K562 (cell line): ENCODE measurements around the gene SNRNP70. TPM values are rescaled to one million over a fixed set of nuclear protein-coding genes. Genes with fewer than 3 reads are reported as not detected.

Source experiments
- BCOR ChIP-seq: fragments of 450-650 bp; IDR thresholded peaks from 2 replicates; pipeline ENCODE4 v1.6.1; 2016
- CBX3 ChIP-seq, 2 experiments: IDR thresholded peaks; 1 replicate in 1 of 2; 2 replicates in 1 of 2; pipeline ENCODE4 v1.6.1; 2012; ENCODE audit warnings: inconsistent platforms in 2 of 2, low read length in 2 of 2, borderline replicate concordance in 1 of 2, control low read depth in 1 of 2
- CREB1 ChIP-seq, 2 experiments: sonication (generic) in 1 of 2; formaldehyde crosslinking in 1 of 2; IDR thresholded peaks; 2 replicates each; pipeline versions ENCODE4 v1.6.1 to v1.8.0; 2012 to 2022; ENCODE audit warnings: inconsistent platforms in 1 of 2, mild to moderate bottlenecking in 1 of 2, missing genetic modification reagents in 1 of 2, moderate library complexity in 1 of 2
- DDX20 ChIP-seq: fragments of 450-650 bp; IDR thresholded peaks from 2 replicates; pipeline ENCODE4 v1.6.1; 2016; ENCODE audit warnings: missing genetic modification characterization, low read depth, mild to moderate bottlenecking, missing compliant biosample characterization, moderate library complexity
- ETV5 ChIP-seq: sonication (generic); formaldehyde crosslinking; IDR thresholded peaks from 2 replicates; pipeline ENCODE4 v1.4.0; 2020; ENCODE audit warnings: low read depth, mild to moderate bottlenecking, missing genetic modification reagents
- HLTF ChIP-seq: fragments of 450-650 bp; IDR thresholded peaks from 2 replicates; pipeline ENCODE4 v1.6.1; 2016
- KLF16 ChIP-seq: IDR thresholded peaks from 2 replicates; pipeline ENCODE4 v1.6.1; 2016; ENCODE audit warnings: antibody characterized with exemption
- MAFF ChIP-seq: IDR thresholded peaks from 2 replicates; pipeline ENCODE4 v1.6.1; 2012; ENCODE audit warnings: low read length, improper control_type of control experiment
- MAFK ChIP-seq: IDR thresholded peaks from 2 replicates; pipeline ENCODE4 v1.6.1; 2011; ENCODE audit warnings: low read length, improper control_type of control experiment
- MAZ ChIP-seq, 2 experiments: fragments of 450-650 bp in 1 of 2; sonication (generic) in 1 of 2; formaldehyde crosslinking; IDR thresholded peaks in 1 of 2; conservative IDR thresholded peaks in 1 of 2; 2 replicates each; pipeline versions ENCODE4 v1.4.0 to v1.5.0; 2020; ENCODE audit warnings: mild to moderate bottlenecking in 1 of 2, missing genetic modification reagents in 1 of 2
- MEF2D ChIP-seq: conservative IDR thresholded peaks from 2 replicates; pipeline ENCODE4 v1.6.1; 2016; ENCODE audit warnings: low read depth, missing genetic modification characterization, missing compliant biosample characterization
- NCOA1 ChIP-seq: fragments of 450-650 bp; IDR thresholded peaks from 2 replicates; pipeline ENCODE4 v1.6.1; 2016; ENCODE audit warnings: low read depth
- NFE2 ChIP-seq: IDR thresholded peaks from 2 replicates; pipeline ENCODE4 v1.6.1; 2014; ENCODE audit warnings: antibody characterized with exemption, low read depth
- PHF20 ChIP-seq: fragments of 450-650 bp; IDR thresholded peaks from 2 replicates; pipeline ENCODE4 v1.6.1; 2018; ENCODE audit not compliant: partially characterized antibody
- PYGO2 ChIP-seq: fragments of 450-650 bp; IDR thresholded peaks from 2 replicates; pipeline ENCODE4 v1.6.1; 2016; ENCODE audit warnings: mild to moderate bottlenecking, missing genetic modification characterization, moderate library complexity, missing compliant biosample characterization
- SPI1 ChIP-seq: IDR thresholded peaks from 2 replicates; pipeline ENCODE4 v1.6.1; 2011; ENCODE audit warnings: low read depth, low read length, control low read depth, borderline replicate concordance
- TCF3 ChIP-seq: sonication (generic); formaldehyde crosslinking; IDR thresholded peaks from 2 replicates; pipeline ENCODE4 v1.4.0; 2020; ENCODE audit warnings: mild to moderate bottlenecking, missing genetic modification reagents
- TFAM ChIP-seq: fragments of 250-450 bp; sonication (Bioruptor Pico); conservative IDR thresholded peaks from 2 replicates; pipeline ENCODE4 v1.5.0; 2021; ENCODE audit warnings: mild to moderate bottlenecking, moderate library complexity
- ZNF445 ChIP-seq: fragments of 250-450 bp; sonication (Bioruptor Pico); IDR thresholded peaks from 2 replicates; pipeline ENCODE4 v1.4.0; 2020; ENCODE audit warnings: low read depth, mild to moderate bottlenecking, moderate library complexity
- ZNF79 ChIP-seq: fragments of 250-450 bp; sonication (Bioruptor Pico); IDR thresholded peaks from 2 replicates; pipeline ENCODE4 v1.4.0; 2020; ENCODE audit warnings: low read depth, mild to moderate bottlenecking, moderate library complexity
- ZNF830 ChIP-seq: fragments of 250-450 bp; sonication (Bioruptor Pico); IDR thresholded peaks from 2 replicates; pipeline ENCODE4 v1.5.0; 2021; ENCODE audit warnings: mild to moderate bottlenecking
- polyA plus RNA-seq, 8 experiments: library from polyadenylated mRNA; depleted of rRNA in 4 of 8; stranded (reverse) in 5 of 8; unstranded in 3 of 8; fragments of >200 nt; fragmentation: Nextera tagmentation in 2 of 8; fragmentation: Illumina TruSeq in 1 of 8; extraction: Ambion mirVana in 2 of 8; extraction: Trizol in 1 of 8; gene quantifications; 2 replicates each; pipeline versions ENCODE4 v1.2.1 to v1.2.3, GENCODE V29; 2011 to 2014; ENCODE audit warnings: inconsistent platforms in 1 of 8, missing spikeins in 1 of 8
- total RNA-seq, 7 experiments: library from RNA; depleted of rRNA in 6 of 7; stranded (reverse); fragments of >200 nt in 6 of 7; fragmentation: Illumina TruSeq in 2 of 7; extraction: Trizol in 2 of 7; gene quantifications; 2 replicates each; pipeline versions ENCODE4 v1.2.1 to v1.2.3, GENCODE V29; 2011 to 2021; ENCODE audit warnings: low replicate concordance in 1 of 7
- TF ChIP-seq, protein P1 (sequence below): sonication (generic); formaldehyde crosslinking; IDR thresholded peaks from 2 replicates; pipeline ENCODE4 v1.8.1; 2022; ENCODE audit warnings: missing genetic modification reagents
- TF ChIP-seq, protein P2 (sequence below), 2 experiments: IDR thresholded peaks; 2 replicates each; pipeline ENCODE4 v1.6.1; 2012; ENCODE audit warnings: improper control_type of control experiment in 2 of 2, low read depth in 2 of 2, low read length in 2 of 2, borderline replicate concordance in 1 of 2
- TF ChIP-seq, protein P3 (sequence below), 3 experiments: fragments of 200-800 bp in 1 of 3; sonication (Bioruptor generic) in 1 of 3; sonication (generic) in 1 of 3; formaldehyde crosslinking in 1 of 3; IDR thresholded peaks; 2 replicates each; pipeline versions ENCODE4 v1.6.1 to v1.8.0; 2016 to 2022; ENCODE audit warnings: mild to moderate bottlenecking in 2 of 3, missing compliant biosample characterization in 2 of 3, missing genetic modification characterization in 2 of 3, missing genetic modification reagents in 1 of 3

Gene SNRNP70
- total and polyA plus RNA-seq, 9 of the 15 experiments (the other 6 are each of a cell fraction or from before 2014, with no cell fraction given), result 2.8 to 496 (median 136) TPM

DNA sequence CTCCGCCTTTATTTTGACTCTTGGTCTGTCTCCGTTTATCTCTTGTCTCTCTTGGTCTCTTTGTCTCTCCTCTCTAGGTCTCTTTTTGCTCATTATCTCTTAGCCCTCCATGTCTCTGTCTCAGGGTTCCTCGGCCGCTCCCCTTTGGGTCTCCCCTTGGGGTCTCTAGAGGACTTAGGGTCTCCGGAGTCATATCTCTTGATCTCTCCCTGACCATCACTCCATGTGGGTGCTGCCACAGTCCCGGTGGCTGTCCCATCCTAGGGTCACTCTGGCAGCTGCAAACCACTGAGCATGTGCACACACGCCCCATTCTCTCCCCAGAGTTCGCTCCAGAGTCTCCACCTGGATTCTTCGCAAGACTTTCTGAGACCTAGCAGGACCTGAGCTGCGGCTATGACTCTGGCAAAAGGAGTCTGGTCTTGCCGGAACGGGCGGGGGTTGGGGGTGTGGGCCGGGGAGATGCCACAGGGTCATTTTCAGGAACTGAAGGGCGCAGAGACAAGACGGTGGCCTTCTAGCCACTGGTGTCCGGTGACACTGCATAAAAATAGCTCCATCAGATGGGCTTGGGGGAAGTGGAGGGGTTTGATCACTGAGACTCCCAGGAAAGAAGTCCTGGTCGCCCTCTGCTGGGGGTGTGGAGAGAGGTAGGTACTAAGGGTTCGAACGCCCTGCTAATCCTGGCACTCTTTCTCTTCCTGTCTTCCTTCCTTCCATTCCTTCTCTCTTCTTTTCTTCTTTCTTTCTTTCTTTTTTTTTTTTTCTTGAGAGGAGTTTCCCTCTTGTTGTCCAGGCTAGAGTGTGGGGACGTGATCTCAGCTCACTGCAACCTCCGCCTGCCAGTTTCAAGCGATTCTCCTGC, 11.5 kb upstream of the SNRNP70 start (continued):
- TF ChIP-seq PHF20 (no peak), MAFF (peak; percentile 60; the same call in 1 of the 2 replicates), NCOA1 (peak; percentile 31; the same call in 1 of the 2 replicates), NFE2 (peak; percentile 92), TFAM (CRISPR knock-in tag) (no peak), CBX3 (IDR thresholded peaks at IDR 0.05; ENCODE audit: borderline replicate concordance in 1 of 2, low read length in 2 of 2) (peak in 1 of 2 experiments; percentile 14; a peak in 1 of 3 replicates), ZNF445 (no peak), HLTF (peak; percentile 83), ZNF830 (CRISPR knock-in tag) (no peak), CREB1 (IDR thresholded peaks at IDR 0.05) (no peak), CREB1 (CRISPR knock-in tag; IDR thresholded peaks at IDR 0.05) (no peak), TCF3 (CRISPR knock-in tag) (0 out of 2 replicates have a peak, but pooled peaks have one; percentile 13), SPI1 (peak; percentile 89), MAZ (CRISPR knock-in tag; conservative IDR thresholded peaks at IDR 0.05 in 1 of 2, IDR thresholded peaks at IDR 0.05 in 1 of 2) (peak in 1 of 2 experiments; percentile 64; a peak in 2 of 4 replicates), ETV5 (no peak), KLF16 (0 out of 2 replicates have a peak, but pooled peaks have one; percentile 11), DDX20 (no peak), MEF2D (tag) (peak; percentile 83), MAFK (peak; percentile 54; the same call in 1 of the 2 replicates), ZNF79 (no peak), PYGO2 (tag) (no peak), BCOR (peak; percentile 61)
- TF ChIP-seq, protein P1, sequence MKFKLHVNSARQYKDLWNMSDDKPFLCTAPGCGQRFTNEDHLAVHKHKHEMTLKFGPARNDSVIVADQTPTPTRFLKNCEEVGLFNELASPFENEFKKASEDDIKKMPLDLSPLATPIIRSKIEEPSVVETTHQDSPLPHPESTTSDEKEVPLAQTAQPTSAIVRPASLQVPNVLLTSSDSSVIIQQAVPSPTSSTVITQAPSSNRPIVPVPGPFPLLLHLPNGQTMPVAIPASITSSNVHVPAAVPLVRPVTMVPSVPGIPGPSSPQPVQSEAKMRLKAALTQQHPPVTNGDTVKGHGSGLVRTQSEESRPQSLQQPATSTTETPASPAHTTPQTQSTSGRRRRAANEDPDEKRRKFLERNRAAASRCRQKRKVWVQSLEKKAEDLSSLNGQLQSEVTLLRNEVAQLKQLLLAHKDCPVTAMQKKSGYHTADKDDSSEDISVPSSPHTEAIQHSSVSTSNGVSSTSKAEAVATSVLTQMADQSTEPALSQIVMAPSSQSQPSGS (CRISPR knock-in tag), result no peak
- TF ChIP-seq, protein P2, sequence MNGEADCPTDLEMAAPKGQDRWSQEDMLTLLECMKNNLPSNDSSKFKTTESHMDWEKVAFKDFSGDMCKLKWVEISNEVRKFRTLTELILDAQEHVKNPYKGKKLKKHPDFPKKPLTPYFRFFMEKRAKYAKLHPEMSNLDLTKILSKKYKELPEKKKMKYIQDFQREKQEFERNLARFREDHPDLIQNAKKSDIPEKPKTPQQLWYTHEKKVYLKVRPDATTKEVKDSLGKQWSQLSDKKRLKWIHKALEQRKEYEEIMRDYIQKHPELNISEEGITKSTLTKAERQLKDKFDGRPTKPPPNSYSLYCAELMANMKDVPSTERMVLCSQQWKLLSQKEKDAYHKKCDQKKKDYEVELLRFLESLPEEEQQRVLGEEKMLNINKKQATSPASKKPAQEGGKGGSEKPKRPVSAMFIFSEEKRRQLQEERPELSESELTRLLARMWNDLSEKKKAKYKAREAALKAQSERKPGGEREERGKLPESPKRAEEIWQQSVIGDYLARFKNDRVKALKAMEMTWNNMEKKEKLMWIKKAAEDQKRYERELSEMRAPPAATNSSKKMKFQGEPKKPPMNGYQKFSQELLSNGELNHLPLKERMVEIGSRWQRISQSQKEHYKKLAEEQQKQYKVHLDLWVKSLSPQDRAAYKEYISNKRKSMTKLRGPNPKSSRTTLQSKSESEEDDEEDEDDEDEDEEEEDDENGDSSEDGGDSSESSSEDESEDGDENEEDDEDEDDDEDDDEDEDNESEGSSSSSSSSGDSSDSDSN (IDR thresholded peaks at IDR 0.05; ENCODE audit: borderline replicate concordance in 1 of 2, low read depth in 2 of 2, low read length in 2 of 2), result 0 out of 4 replicates have a peak, but pooled peaks of 1 of the 2 experiments have one; percentile 14
- TF ChIP-seq, protein P3, sequence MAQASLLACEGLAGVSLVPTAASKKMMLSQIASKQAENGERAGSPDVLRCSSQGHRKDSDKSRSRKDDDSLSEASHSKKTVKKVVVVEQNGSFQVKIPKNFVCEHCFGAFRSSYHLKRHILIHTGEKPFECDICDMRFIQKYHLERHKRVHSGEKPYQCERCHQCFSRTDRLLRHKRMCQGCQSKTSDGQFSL (CRISPR knock-in tag; IDR thresholded peaks at IDR 0.05), result 0 out of 2 replicates have a peak, but pooled peaks have one; percentile 37
- TF ChIP-seq, protein P3 (tag; IDR thresholded peaks at IDR 0.05), result no peak
